H9 (cell line): ENCODE measurements around the gene HOXA2. TPM values are rescaled to one million over a fixed set of nuclear protein-coding genes. Genes with fewer than 3 reads are reported as not detected.

Source experiments
- DNase-seq: peaks from one replicate; pipeline ENCODE4 v3.0.0-alpha.2; 2017
- H2AFZ ChIP-seq: one replicate; pipeline ENCODE4 v1.6.1; 2013; ENCODE audit warnings: mild to moderate bottlenecking, low read length, control low read depth, moderate library complexity
- H2AK5ac ChIP-seq: 2 replicates; pipeline ENCODE4 v1.6.1; 2013; ENCODE audit warnings: low read length, control low read depth, mixed read lengths; ENCODE audit not compliant: insufficient read length
- H2BK120ac ChIP-seq: one replicate; pipeline ENCODE4 v1.6.1; 2013; ENCODE audit warnings: low read depth, mild to moderate bottlenecking, low read length, control low read depth, inconsistent platforms; ENCODE audit not compliant: poor library complexity, severe bottlenecking
- H2BK12ac ChIP-seq: 2 replicates; pipeline ENCODE4 v1.6.1; 2013; ENCODE audit warnings: low read length, control low read depth, mixed read lengths, low read depth; ENCODE audit not compliant: insufficient read length
- H2BK15ac ChIP-seq: 2 replicates; pipeline ENCODE4 v1.6.1; 2013; ENCODE audit warnings: low read depth, low read length, control low read depth
- H2BK20ac ChIP-seq: one replicate; pipeline ENCODE4 v1.6.1; 2013; ENCODE audit warnings: low read depth, mild to moderate bottlenecking, low read length, control low read depth, inconsistent platforms; ENCODE audit not compliant: poor library complexity, severe bottlenecking
- H2BK5ac ChIP-seq: 2 replicates; pipeline ENCODE4 v1.6.1; 2013; ENCODE audit warnings: low read length, control low read depth, mixed read lengths; ENCODE audit not compliant: insufficient read length
- H3K14ac ChIP-seq: 2 replicates; pipeline ENCODE4 v1.6.1; 2013; ENCODE audit warnings: low read length, control low read depth; ENCODE audit not compliant: insufficient read depth
- H3K18ac ChIP-seq: 2 replicates; pipeline ENCODE4 v1.6.1; 2013; ENCODE audit warnings: low read depth, mild to moderate bottlenecking, mixed read lengths, low read length, control low read depth; ENCODE audit not compliant: insufficient read length
- H3K23ac ChIP-seq: 2 replicates; pipeline ENCODE4 v1.6.1; 2013; ENCODE audit warnings: low read length, control low read depth, mixed read lengths, low read depth; ENCODE audit not compliant: insufficient read length
- H3K23me2 ChIP-seq: 2 replicates; pipeline ENCODE4 v1.6.1; 2013; ENCODE audit warnings: low read depth, mild to moderate bottlenecking, mixed read lengths, low read length, control low read depth; ENCODE audit not compliant: insufficient read length, poor library complexity, severe bottlenecking
- H3K27ac ChIP-seq: 2 replicates; pipeline ENCODE4 v1.5.1; 2013; ENCODE audit warnings: low read length, control low read depth, mixed read lengths, low read depth; ENCODE audit not compliant: insufficient read length
- H3K27me3 ChIP-seq: 2 replicates; pipeline ENCODE4 v1.6.1; 2013; ENCODE audit warnings: low read length, control low read depth, inconsistent platforms; ENCODE audit not compliant: insufficient read depth
- H3K4ac ChIP-seq: 2 replicates; pipeline ENCODE4 v1.6.1; 2013; ENCODE audit warnings: low read depth, mild to moderate bottlenecking, control low read depth, inconsistent platforms, low read length, moderate library complexity
- H3K4me1 ChIP-seq: 2 replicates; pipeline ENCODE4 v1.6.1; 2013; ENCODE audit warnings: low read length, control low read depth, inconsistent platforms; ENCODE audit not compliant: insufficient read depth
- H3K4me2 ChIP-seq: 2 replicates; pipeline ENCODE4 v1.6.1; 2013; ENCODE audit warnings: low read length, control low read depth, mixed read lengths; ENCODE audit not compliant: insufficient read length, insufficient read depth
- H3K56ac ChIP-seq: 2 replicates; pipeline ENCODE4 v1.6.1; 2013; ENCODE audit warnings: low read depth, mild to moderate bottlenecking, mixed read lengths, low read length, control low read depth; ENCODE audit not compliant: insufficient read length
- H3K79me1 ChIP-seq: 2 replicates; pipeline ENCODE4 v1.6.1; 2013; ENCODE audit warnings: low read depth, mild to moderate bottlenecking, moderate library complexity, low read length, control low read depth, inconsistent platforms; ENCODE audit not compliant: insufficient read depth, poor library complexity, severe bottlenecking
- H3K79me2 ChIP-seq: 2 replicates; pipeline ENCODE4 v1.6.1; 2013; ENCODE audit warnings: low read length, control low read depth, inconsistent platforms; ENCODE audit not compliant: insufficient read depth
- H3K9ac ChIP-seq: 2 replicates; pipeline ENCODE4 v1.6.1; 2013; ENCODE audit warnings: low read length, control low read depth, mixed read lengths; ENCODE audit not compliant: insufficient read length; ENCODE audit errors: extremely low read depth
- H3K9me3 ChIP-seq: one replicate; pipeline ENCODE4 v1.6.1; 2013; ENCODE audit warnings: low read depth, low read length, inconsistent platforms; ENCODE audit not compliant: control insufficient read depth
- H3T11ph ChIP-seq: one replicate; pipeline ENCODE4 v1.6.1; 2013; ENCODE audit warnings: mild to moderate bottlenecking, low read length, control low read depth, inconsistent platforms
- H4K20me1 ChIP-seq: one replicate; pipeline ENCODE4 v1.6.1; 2013; ENCODE audit not compliant: control insufficient read depth, insufficient read length, insufficient read depth
- H4K5ac ChIP-seq: 2 replicates; pipeline ENCODE4 v1.6.1; 2013; ENCODE audit warnings: low read depth, mild to moderate bottlenecking, mixed read lengths, low read length, control low read depth; ENCODE audit not compliant: insufficient read length
- H4K8ac ChIP-seq: replicated peaks from 2 replicates; pipeline ENCODE4 v1.6.1; 2013; ENCODE audit warnings: low read length, control low read depth, mixed read lengths, low read depth; ENCODE audit not compliant: insufficient read length
- H4K91ac ChIP-seq: 2 replicates; pipeline ENCODE4 v1.6.1; 2013; ENCODE audit warnings: low read depth, mild to moderate bottlenecking, moderate library complexity, mixed read lengths, low read length, control low read depth; ENCODE audit not compliant: insufficient read length
- H3K27ac Mint-ChIP-seq, 3 experiments: 2 replicates in 2 of 3; 3 replicates in 1 of 3; pipeline ENCODE4 v1.8.0; 2020 to 2021; ENCODE audit warnings: mixed read lengths in 3 of 3, mild to moderate bottlenecking in 1 of 3, moderate library complexity in 1 of 3
- H3K27me3 Mint-ChIP-seq: 2 replicates; pipeline ENCODE4 v1.8.0; 2021; ENCODE audit warnings: low read depth, mild to moderate bottlenecking, moderate library complexity, mixed read lengths
- H3K36me3 Mint-ChIP-seq, 3 experiments: 2 replicates in 2 of 3; 3 replicates in 1 of 3; pipeline ENCODE4 v1.8.0; 2020 to 2021; ENCODE audit warnings: low read depth in 3 of 3, mixed read lengths in 3 of 3; ENCODE audit not compliant: insufficient read depth in 1 of 3
- H3K4me1 Mint-ChIP-seq, 2 experiments: 2 replicates each; pipeline ENCODE4 v1.8.0; 2020; ENCODE audit warnings: mixed read lengths in 2 of 2
- H3K4me3 Mint-ChIP-seq, 2 experiments: 2 replicates in 1 of 2; 3 replicates in 1 of 2; pipeline ENCODE4 v1.8.0; 2020 to 2021; ENCODE audit warnings: mild to moderate bottlenecking in 2 of 2, mixed read lengths in 2 of 2, moderate library complexity in 1 of 2
- H3K9me3 Mint-ChIP-seq, 2 experiments: 2 replicates in 1 of 2; 3 replicates in 1 of 2; pipeline ENCODE4 v1.8.0; 2020; ENCODE audit warnings: mild to moderate bottlenecking in 2 of 2, mixed read lengths in 2 of 2, moderate library complexity in 1 of 2
- CTCF ChIP-seq: fragments of 200-600 bp; sonication (generic); conservative IDR thresholded peaks from 3 replicates; pipeline ENCODE4 v1.8.0; 2021; ENCODE audit warnings: antibody characterized with exemption, mild to moderate bottlenecking
- WGBS: extraction: QIAGEN DNeasy Blood & Tissue Kit; methylation state at CpG from one replicate; pipeline ENCODE4 v1.1.7; 2013; ENCODE audit warnings: missing lambda C conversion rate, low lambda C conversion rate, mixed read lengths; ENCODE audit not compliant: insufficient read length; ENCODE audit errors: extremely low coverage; 5-methylcytosine and 5-hydroxymethylcytosine counted together
- total RNA-seq: library from RNA; stranded (reverse); gene quantifications from 2 replicates; pipeline ENCODE4 v1.2.1, GENCODE V29; 2021

The HOXA2 gene
- total RNA-seq, 1 experiment from 2014 or later: not detected

- Histone ChIP-seq H4K5ac (no peak overlapping the region), H3K56ac (no peak overlapping the region), H2AFZ (no peak overlapping the region), H4K20me1 (no peaks in the 10 kb centered on the region), H2BK120ac (no peak overlapping the region), H4K8ac (no peak overlapping the region), H3K79me1 (no peaks in the 10 kb centered on the region), H3K4me1 (no peaks in the 10 kb centered on the region), H3K4ac (no peak overlapping the region), H2BK5ac (no peak overlapping the region), H3K18ac (no peak overlapping the region), H3K9me3 (no peaks in the 10 kb centered on the region), H2BK20ac (no peak overlapping the region), H3K79me2 (no peaks in the 10 kb centered on the region), H3K9ac (no peak overlapping the region), H3K4me2 (no peak overlapping the region), H2BK12ac (no peak overlapping the region), H3K14ac (no peak overlapping the region), H3T11ph (no peak overlapping the region), H2AK5ac (no peak overlapping the region), H3K23me2 (peaks cover 3% of the 10 kb centered on the region), H3K23ac (no peak overlapping the region), H3K27me3 (peaks cover 97% of the 10 kb centered on the region), H2BK15ac (no peak overlapping the region), H4K91ac (no peak overlapping the region), H3K27ac (no peak overlapping the region)
- WGBS: no CpG with 5 or more reads among the region's 12 CpGs
- no peak for TF ChIP-seq CTCF
- H3K4me3 Mint-ChIP-seq: no peak overlapping the region
- no peak overlapping the region for H3K27ac Mint-ChIP-seq
- peaks cover 0 to 7% of the 10 kb centered on the region in 2 experiments; a peak in 2 of 5 replicates for H3K9me3 Mint-ChIP-seq
- peaks cover 0 to 5% (median 0%) of the 10 kb centered on the region in 3 experiments; a peak in 1 of 7 replicates for H3K36me3 Mint-ChIP-seq
- peaks cover 3 to 14% of the 10 kb centered on the region in 2 experiments; a peak in 3 of 4 replicates for H3K4me1 Mint-ChIP-seq
- peak; percentile 59 for DNase-seq
- H3K27me3 Mint-ChIP-seq: peaks cover 98% of the 10 kb centered on the region
These were observed 14.7 kb upstream of the HOXA2 start for GRCh38 chr7:27116962-27117886.
